Endothelial cell of umbilical vein (primary cell): ENCODE measurements around the gene GNPTAB. TPM values are rescaled to one million over a fixed set of nuclear protein-coding genes. Genes with fewer than 3 reads are reported as not detected.

Source experiments
- BruUV-seq: library from RNA; stranded (reverse); fragments of 400-500 nt; replicated peaks from 2 replicates; lab custom pipeline; 2021; lab: Mats Ljungman, UMichigan
- CTCF ChIA-PET: fragments of 300-600, 350-600 bp; sonication (Branson Sonifier 250); formaldehyde crosslinking; loops from one replicate; lab custom pipeline; 2021; ENCODE audit warnings: antibody characterized with exemption, inconsistent platforms; lab: Charles Lee
- POLR2A ChIA-PET: fragments of 300-600, 350-600 bp; sonication (Branson Sonifier 250); formaldehyde crosslinking; loops from one replicate; lab custom pipeline; 2021; ENCODE audit warnings: antibody characterized with exemption, inconsistent platforms; lab: Charles Lee
- DNase-seq: peaks from one replicate; pipeline ENCODE4 v3.0.0-alpha.2; 2011; ENCODE audit warnings: low read depth, low spot score
- FAIRE-seq: peaks from 2 replicates; lab custom pipeline; 2011; peaks lifted over from hg19 to GRCh38; lab: Jason Lieb, UNC
- H2AFZ ChIP-seq: 2 replicates; pipeline ENCODE4 v1.6.0; 2012; ENCODE audit warnings: low read depth, low read length, control low read depth, inconsistent platforms
- H3K27ac ChIP-seq: 2 replicates; pipeline ENCODE4 v1.5.1; 2011; ENCODE audit warnings: low read depth, mild to moderate bottlenecking, control low read depth, low read length, moderate library complexity; ENCODE audit not compliant: insufficient read depth
- H3K27me3 ChIP-seq, 2 experiments: 2 replicates each; pipeline versions ENCODE4 v1.6.0 to v1.6.1; 2011; ENCODE audit warnings: low read length in 2 of 2, mixed read lengths in 1 of 2; ENCODE audit not compliant: control insufficient read depth in 2 of 2, insufficient read depth in 2 of 2
- H3K36me3 ChIP-seq, 2 experiments: 2 replicates in 1 of 2; 3 replicates in 1 of 2; pipeline ENCODE4 v1.5.1; 2011; ENCODE audit warnings: low read length in 2 of 2, mild to moderate bottlenecking in 1 of 2, moderate library complexity in 1 of 2; ENCODE audit not compliant: control insufficient read depth in 2 of 2, insufficient read depth in 2 of 2; ENCODE audit errors: extremely low read depth in 1 of 2
- H3K4me1 ChIP-seq: 3 replicates; pipeline ENCODE4 v1.5.1; 2011; ENCODE audit warnings: mild to moderate bottlenecking, low read length; ENCODE audit not compliant: control insufficient read depth, insufficient read depth; ENCODE audit errors: extremely low read depth
- H3K4me2 ChIP-seq: 2 replicates; pipeline ENCODE4 v1.6.1; 2011; ENCODE audit warnings: low read length, control low read depth, mixed read lengths; ENCODE audit not compliant: insufficient read depth
- H3K4me3 ChIP-seq, 3 experiments: fragments of 200-600 bp in 1 of 3; sonication (generic), shearing (Covaris generic) in 1 of 3; replicated peaks in 1 of 3; 2 replicates each; pipeline ENCODE4 v1.5.1; 2011 to 2016; ENCODE audit warnings: control low read depth in 3 of 3, low read length in 3 of 3, mild to moderate bottlenecking in 2 of 3, inconsistent platforms in 1 of 3, low read depth in 1 of 3, moderate library complexity in 1 of 3; ENCODE audit not compliant: insufficient read depth in 1 of 3
- H3K79me2 ChIP-seq: 2 replicates; pipeline ENCODE4 v1.6.0; 2012; ENCODE audit warnings: low read length, inconsistent platforms; ENCODE audit not compliant: control insufficient read depth, insufficient read depth
- H3K9ac ChIP-seq: replicated peaks from 2 replicates; pipeline ENCODE3; 2011; ENCODE audit warnings: low read length, control low read depth; ENCODE audit not compliant: insufficient read depth; ENCODE audit errors: extremely low read depth
- H3K9me1 ChIP-seq: replicated peaks from 3 replicates; pipeline ENCODE4 v1.6.0; 2011; ENCODE audit warnings: mild to moderate bottlenecking, low read length; ENCODE audit not compliant: control insufficient read depth, insufficient read depth; ENCODE audit errors: extremely low read depth
- H3K9me3 ChIP-seq: replicated peaks from 2 replicates; pipeline ENCODE4 v1.5.1; 2012; ENCODE audit warnings: low read length, inconsistent platforms; ENCODE audit not compliant: control insufficient read depth, insufficient read depth
- H4K20me1 ChIP-seq: replicated peaks from 2 replicates; pipeline ENCODE3; 2011; ENCODE audit warnings: mild to moderate bottlenecking, low read length; ENCODE audit not compliant: control insufficient read depth, insufficient read depth; ENCODE audit errors: extremely low read depth
- CTCF ChIP-seq, 2 donors: IDR thresholded peaks; 1 replicate in 1 of 2; 2 replicates in 1 of 2; pipeline ENCODE4 v1.5.1; 2011; ENCODE audit warnings: low read length in 2 of 2, mild to moderate bottlenecking in 2 of 2, moderate library complexity in 2 of 2, control low read depth in 1 of 2, inconsistent platforms in 1 of 2, low read depth in 1 of 2; ENCODE audit not compliant: insufficient read depth in 1 of 2; ENCODE audit errors: extremely low read depth in 1 of 2
- FOS ChIP-seq: IDR thresholded peaks from 2 replicates; pipeline ENCODE4 v1.6.1; 2011; ENCODE audit warnings: mild to moderate bottlenecking, low read length, moderate library complexity, borderline replicate concordance; ENCODE audit not compliant: insufficient read depth
- GATA2 ChIP-seq: IDR thresholded peaks from 2 replicates; pipeline ENCODE4 v1.7.0; 2011; ENCODE audit warnings: low read depth, mild to moderate bottlenecking, moderate library complexity, mixed read lengths, low read length; ENCODE audit not compliant: insufficient read length, insufficient read depth
- JUN ChIP-seq: IDR thresholded peaks from 2 replicates; pipeline ENCODE4 v1.6.1; 2011; ENCODE audit warnings: borderline replicate concordance, low read depth; ENCODE audit not compliant: insufficient read length, insufficient read depth
- MAX ChIP-seq: IDR thresholded peaks from 2 replicates; pipeline ENCODE4 v1.6.1; 2011; ENCODE audit not compliant: insufficient read depth, insufficient read length
- MYC ChIP-seq: IDR thresholded peaks from one replicate; pipeline ENCODE4 v1.6.1; 2011; ENCODE audit warnings: mild to moderate bottlenecking, low read depth, low read length
- POLR2A ChIP-seq: IDR thresholded peaks from 2 replicates; pipeline ENCODE4 v1.6.1; 2012; ENCODE audit warnings: low read depth, mild to moderate bottlenecking, control low read depth, low read length
- POLR2AphosphoS5 ChIP-seq: IDR thresholded peaks from 2 replicates; pipeline ENCODE4 v1.6.1; 2012; ENCODE audit warnings: low read depth, mild to moderate bottlenecking, control low read depth, low read length, moderate library complexity; ENCODE audit not compliant: insufficient read depth
- dilution Hi-C: fragments of 300-500 bp; cut with MboI; formaldehyde crosslinking; loops from one replicate; pipeline ENCODE4 v1.15.0; 2019; ENCODE audit warnings: low sequenced_read_pairs; ENCODE audit not compliant: extremely low pct_ligation_motif_present
- intact Hi-C: fragments of 100-400 bp; cut with micrococcal nuclease; formaldehyde crosslinking; loops from one replicate; pipeline ENCODE4 v1.10.0; 2022
- polyA plus RNA-seq, 4 experiments: library from polyadenylated mRNA; depleted of rRNA in 3 of 4; stranded (reverse) in 3 of 4; unstranded in 1 of 4; fragments of >200 nt; gene quantifications; 2 replicates each; pipeline versions ENCODE4 v1.2.1 to v1.2.3, GENCODE V29; 2011 to 2012; ENCODE audit warnings: missing spikeins in 1 of 4
- total RNA-seq: library from RNA; stranded (reverse); gene quantifications from 2 replicates; pipeline ENCODE4 v1.2.3, GENCODE V29; 2021

The GNPTAB gene
- total and polyA plus RNA-seq, 2 donors (not counting 3 experiments of a cell fraction or from before 2014, with no cell fraction given), result 15.6 to 39.5 TPM

- intact Hi-C loops (no loop called here), dilution Hi-C loops (no loop called here)
- no peaks in the 10 kb centered on the region for H3K4me1 ChIP-seq
- H3K4me3 ChIP-seq, result no peak overlapping the region
- no peak overlapping the region for H2AFZ ChIP-seq
- DNase-seq (no peak), FAIRE-seq (no peak)
- H3K27me3 ChIP-seq, result no peaks in the 10 kb centered on the region
- no peak overlapping the region for H3K9ac ChIP-seq
- H4K20me1 ChIP-seq, result no peaks in the 10 kb centered on the region
- no peaks in the 10 kb centered on the region for H3K9me1 ChIP-seq
- H3K36me3 ChIP-seq, result no peaks in the 10 kb centered on the region
- TF ChIP-seq POLR2A (no peak), CTCF (IDR thresholded peaks at IDR 0.05; ENCODE audit: extremely low read depth in 1 of 2, insufficient read depth in 1 of 2, low read depth in 1 of 2, low read length in 2 of 2) (no peak), MYC (no peak), GATA2 (no peak), MAX (no peak), FOS (no peak), POLR2AphosphoS5 (no peak), JUN (no peak)
- no TSS peak for BruUV-seq
- H3K79me2 ChIP-seq, result no peaks in the 10 kb centered on the region
- POLR2A ChIA-PET, result no interaction called here
- H3K9me3 ChIP-seq, result no peaks in the 10 kb centered on the region
- H3K4me2 ChIP-seq, result no peak overlapping the region
- H3K27ac ChIP-seq, result no peak overlapping the region
- CTCF ChIA-PET, result interaction anchor here (1.5 kb wide), 2 partner anchors 19 to 30 kb away, joined by 3 to 6 read pairs; no protein-coding TSS in a partner anchor
These were observed 29.2 kb upstream of the GNPTAB start for GRCh38 chr12:101859664-101860607.
